GM10266 (cell line): ENCODE data around the gene MYH1.

Source experiments
- DNase-seq: peaks from one replicate; pipeline ENCODE4 v3.0.0; 2012; ENCODE audit errors: extremely low spot score
- CTCF ChIP-seq: IDR thresholded peaks from 2 replicates; pipeline ENCODE4 v1.5.1; 2012; ENCODE audit warnings: mild to moderate bottlenecking, low read depth; ENCODE audit not compliant: control insufficient read depth, insufficient read depth; ENCODE audit errors: missing control alignments

MYH1 gene

GRCh38 chr17:10521949-10522348 is 3.6 kb upstream of the MYH1 start:
- no peak for DNase-seq
- no peak for TF ChIP-seq CTCF

GRCh38 chr17:10516638-10517037 is 1.7 kb downstream of the MYH1 start:
- DNase-seq, result no peak
- TF ChIP-seq CTCF, result no peak

GRCh38 chr17:10516065-10516464 is 2.3 kb downstream of the MYH1 start:
- DNase-seq, result no peak
- TF ChIP-seq CTCF, result no peak

GRCh38 chr17:10513299-10514067 is 4.9 kb downstream of the MYH1 start:
- no peak for DNase-seq
- TF ChIP-seq CTCF, result no peak

- DNase-seq, result no peak
- TF ChIP-seq CTCF, result no peak
Observed at GRCh38 chr17:10512856-10513255, 5.5 kb downstream of the MYH1 start.

GRCh38 chr17:10499950-10500349 is 18.4 kb downstream of the MYH1 start:
- TF ChIP-seq CTCF, result no peak
- no peak for DNase-seq

- DNase-seq, result no peak
Observed at GRCh38 chr17:10492004-10492403, 26.3 kb downstream of the MYH1 start.

More at GRCh38 chr17:10492004-10492403, 26.3 kb downstream of the MYH1 start:
- no peak for TF ChIP-seq CTCF
